Suprapubic skin (tissue), 4 donors: ENCODE results near the gene OR1A1. TPM values are rescaled to one million over a fixed set of nuclear protein-coding genes. Genes with fewer than 3 reads are reported as not detected.
"Not testable (repeated sequence)": the region's sequence is repeated elsewhere in the genome, so short reads cannot be mapped to it uniquely, and the experiment has no call there.

ENCODE experiments used
- DNase-seq, 2 donors: peaks; one replicate each; pipeline ENCODE4 v3.0.0-alpha.2; 2019; ENCODE audit warnings: low spot score in 2 of 2
- H3K27ac ChIP-seq: fragments of 200-600 bp; sonication (generic); one replicate; pipeline ENCODE4 v1.5.1; 2019
- H3K27me3 ChIP-seq: fragments of 200-600 bp; sonication (generic); one replicate; pipeline ENCODE4 v1.5.1; 2019
- H3K36me3 ChIP-seq: fragments of 200-600 bp; sonication (generic); one replicate; pipeline ENCODE4 v1.5.1; 2019
- H3K4me1 ChIP-seq: fragments of 200-600 bp; sonication (generic); one replicate; pipeline ENCODE4 v1.5.1; 2019
- H3K4me3 ChIP-seq: fragments of 200-600 bp; sonication (generic); one replicate; pipeline ENCODE4 v1.5.1; 2019; ENCODE audit warnings: mild to moderate bottlenecking
- H3K9me3 ChIP-seq: fragments of 200-600 bp; sonication (generic); one replicate; pipeline ENCODE4 v1.5.1; 2019
- EP300 ChIP-seq: sonication (generic); formaldehyde crosslinking; IDR thresholded peaks from one replicate; pipeline ENCODE4 v1.6.1; 2017; ENCODE audit warnings: antibody characterized with exemption
- POLR2A ChIP-seq, 2 donors: fragments of 450-650 bp; IDR thresholded peaks; one replicate each; pipeline ENCODE4 v1.6.1; 2017; ENCODE audit warnings: antibody characterized with exemption in 2 of 2, mild to moderate bottlenecking in 2 of 2, moderate library complexity in 2 of 2
- POLR2AphosphoS5 ChIP-seq, 3 donors: sonication (generic); formaldehyde crosslinking; IDR thresholded peaks; one replicate each; pipeline ENCODE4 v1.6.1; 2017; ENCODE audit warnings: antibody characterized with exemption in 3 of 3
- WGBS: methylation state at CpG from one replicate; pipeline ENCODE4 v1.1.5; 2018; 5-methylcytosine and 5-hydroxymethylcytosine counted together
- total RNA-seq, 4 donors: library from RNA; depleted of rRNA; stranded (reverse); fragments of >200 nt; gene quantifications; one replicate each; pipeline ENCODE4 v1.1.0, GENCODE V29; 2016
- TF ChIP-seq, protein P1 (sequence below), 2 donors: fragments of 200-600 bp in 1 of 2; fragments of 450-650 bp in 1 of 2; sonication (generic) in 1 of 2; IDR thresholded peaks; one replicate each; pipeline ENCODE4 v1.5.1; 2016 to 2019; ENCODE audit warnings: antibody characterized with exemption in 2 of 2, mild to moderate bottlenecking in 1 of 2, moderate library complexity in 1 of 2

The OR1A1 gene
- total RNA-seq, 4 donors from 2014 or later: 0.21 TPM; not detected in 3

DNA sequence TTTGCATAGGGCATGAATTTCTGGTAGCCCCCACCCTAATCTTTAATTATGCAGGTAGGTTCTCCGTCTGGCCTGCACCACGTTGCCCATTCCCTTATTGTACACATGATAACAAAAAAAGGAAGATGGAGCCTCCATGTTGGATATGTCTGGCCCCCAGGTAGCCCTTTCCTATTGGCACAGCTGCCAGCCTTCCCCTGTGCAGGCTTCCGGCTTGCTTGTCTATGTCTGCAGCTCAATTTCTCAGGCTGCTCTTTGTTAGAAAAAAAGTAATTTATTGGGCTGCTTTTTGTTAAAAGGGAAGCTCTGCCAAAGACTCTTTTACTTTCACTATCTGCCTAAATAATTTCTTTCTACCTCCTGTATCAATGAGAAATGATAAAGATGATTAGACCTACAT lies 5.5 kb downstream of the OR1A1 start:
- no peak for DNase-seq
- Histone ChIP-seq H3K4me1 (no peaks in the 10 kb centered on the region), H3K9me3 (no peaks in the 10 kb centered on the region), H3K27me3 (no peaks in the 10 kb centered on the region), H3K36me3 (no peaks in the 10 kb centered on the region), H3K4me3 (no peak overlapping the region), H3K27ac (no peak overlapping the region)
- no peak for TF ChIP-seq EP300
- no peak for TF ChIP-seq POLR2AphosphoS5 (IDR thresholded peaks at IDR 0.05)
- no peak for TF ChIP-seq POLR2A (IDR thresholded peaks at IDR 0.05)
- TF ChIP-seq, protein P1, sequence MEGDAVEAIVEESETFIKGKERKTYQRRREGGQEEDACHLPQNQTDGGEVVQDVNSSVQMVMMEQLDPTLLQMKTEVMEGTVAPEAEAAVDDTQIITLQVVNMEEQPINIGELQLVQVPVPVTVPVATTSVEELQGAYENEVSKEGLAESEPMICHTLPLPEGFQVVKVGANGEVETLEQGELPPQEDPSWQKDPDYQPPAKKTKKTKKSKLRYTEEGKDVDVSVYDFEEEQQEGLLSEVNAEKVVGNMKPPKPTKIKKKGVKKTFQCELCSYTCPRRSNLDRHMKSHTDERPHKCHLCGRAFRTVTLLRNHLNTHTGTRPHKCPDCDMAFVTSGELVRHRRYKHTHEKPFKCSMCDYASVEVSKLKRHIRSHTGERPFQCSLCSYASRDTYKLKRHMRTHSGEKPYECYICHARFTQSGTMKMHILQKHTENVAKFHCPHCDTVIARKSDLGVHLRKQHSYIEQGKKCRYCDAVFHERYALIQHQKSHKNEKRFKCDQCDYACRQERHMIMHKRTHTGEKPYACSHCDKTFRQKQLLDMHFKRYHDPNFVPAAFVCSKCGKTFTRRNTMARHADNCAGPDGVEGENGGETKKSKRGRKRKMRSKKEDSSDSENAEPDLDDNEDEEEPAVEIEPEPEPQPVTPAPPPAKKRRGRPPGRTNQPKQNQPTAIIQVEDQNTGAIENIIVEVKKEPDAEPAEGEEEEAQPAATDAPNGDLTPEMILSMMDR (IDR thresholded peaks at IDR 0.05): no peak
- 72% methylated on average over 3 of the region's 3 CpGs for WGBS

DNA sequence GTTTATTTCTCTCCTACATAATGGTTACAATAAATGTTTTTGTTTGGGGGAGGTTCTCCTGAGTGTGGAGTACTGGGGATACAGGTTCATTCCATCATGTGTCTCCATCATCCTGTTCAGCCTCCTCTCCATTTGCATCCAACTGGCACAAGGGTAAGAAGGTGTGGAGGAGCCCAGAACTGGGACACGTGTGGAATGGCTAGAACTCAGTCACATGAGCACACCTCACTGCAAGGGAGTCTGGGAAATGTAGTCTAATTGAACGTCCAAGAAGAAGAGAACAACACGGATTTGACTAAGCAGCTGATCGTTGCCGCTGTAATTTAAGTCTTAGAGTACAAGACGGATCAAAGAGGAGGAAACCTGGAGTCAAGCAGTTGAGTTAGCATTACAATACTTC lies 6.1 kb downstream of the OR1A1 start:
- Histone ChIP-seq H3K27ac (no peak overlapping the region), H3K4me3 (no peak overlapping the region), H3K36me3 (no peaks in the 10 kb centered on the region), H3K9me3 (peaks cover 3% of the 10 kb centered on the region), H3K4me1 (no peaks in the 10 kb centered on the region), H3K27me3 (no peaks in the 10 kb centered on the region)
- DNase-seq: no peak
- TF ChIP-seq, protein P1 (IDR thresholded peaks at IDR 0.05): no peak
- TF ChIP-seq POLR2AphosphoS5 (IDR thresholded peaks at IDR 0.05) (no peak), POLR2A (IDR thresholded peaks at IDR 0.05) (no peak), EP300 (no peak)
- WGBS: 60% methylated on average over 6 of the region's 6 CpGs

DNA sequence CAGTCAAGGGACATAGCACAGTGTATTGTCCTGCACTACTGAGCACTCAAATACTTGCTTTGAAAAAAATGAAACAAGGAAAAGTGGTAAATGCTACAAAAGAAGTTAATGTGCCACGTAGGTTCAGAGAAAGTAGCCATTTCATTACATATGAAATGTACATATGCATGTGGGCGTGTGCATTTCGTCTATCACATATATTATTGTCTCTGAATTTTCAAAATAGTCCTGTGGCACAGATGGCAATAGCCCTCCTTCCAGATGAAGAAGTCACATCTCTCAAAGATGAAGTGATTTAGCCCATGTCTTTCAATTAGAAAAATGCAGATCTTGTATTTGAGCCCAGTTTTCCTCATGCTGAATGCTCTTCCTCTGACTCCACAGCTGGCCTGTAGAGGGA lies 12.5 kb downstream of the OR1A1 start:
- not testable (repeated sequence) for H3K27me3 ChIP-seq, H3K4me3 ChIP-seq, DNase-seq, H3K27ac ChIP-seq, H3K9me3 ChIP-seq, H3K36me3 ChIP-seq, H3K4me1 ChIP-seq
- 69% methylated on average over 3 of the region's 3 CpGs for WGBS

DNA sequence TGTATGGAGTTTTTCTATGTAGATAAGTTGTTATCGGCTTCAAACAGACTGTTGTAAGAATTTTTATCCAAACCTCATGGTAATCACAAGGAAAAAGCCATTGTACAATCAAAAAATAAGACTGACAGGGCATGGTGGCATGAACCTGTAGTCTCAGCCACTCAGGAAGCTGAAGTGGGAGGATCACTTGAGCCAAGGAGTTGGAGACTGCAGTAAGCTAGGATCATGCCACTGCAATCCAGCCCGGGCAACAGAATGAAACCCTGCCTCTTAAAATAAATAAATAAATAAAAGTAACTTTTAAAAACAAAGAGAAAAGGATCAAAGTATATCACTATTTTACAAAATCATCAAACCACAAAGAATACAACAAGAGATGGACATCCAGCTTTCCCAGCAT lies 14.4 kb downstream of the OR1A1 start:
- H3K36me3 ChIP-seq: no peaks in the 10 kb centered on the region
- WGBS: 88% methylated on average over 2 of the region's 2 CpGs
- no peak overlapping the region for H3K27ac ChIP-seq
- peaks cover 4% of the 10 kb centered on the region for H3K9me3 ChIP-seq
- H3K27me3 ChIP-seq: no peaks in the 10 kb centered on the region
- TF ChIP-seq, protein P1 (IDR thresholded peaks at IDR 0.05): no peak
- TF ChIP-seq POLR2A (IDR thresholded peaks at IDR 0.05) (no peak), EP300 (no peak), POLR2AphosphoS5 (IDR thresholded peaks at IDR 0.05) (no peak)
- H3K4me3 ChIP-seq: no peak overlapping the region
- no peak for DNase-seq
- no peaks in the 10 kb centered on the region for H3K4me1 ChIP-seq

DNA sequence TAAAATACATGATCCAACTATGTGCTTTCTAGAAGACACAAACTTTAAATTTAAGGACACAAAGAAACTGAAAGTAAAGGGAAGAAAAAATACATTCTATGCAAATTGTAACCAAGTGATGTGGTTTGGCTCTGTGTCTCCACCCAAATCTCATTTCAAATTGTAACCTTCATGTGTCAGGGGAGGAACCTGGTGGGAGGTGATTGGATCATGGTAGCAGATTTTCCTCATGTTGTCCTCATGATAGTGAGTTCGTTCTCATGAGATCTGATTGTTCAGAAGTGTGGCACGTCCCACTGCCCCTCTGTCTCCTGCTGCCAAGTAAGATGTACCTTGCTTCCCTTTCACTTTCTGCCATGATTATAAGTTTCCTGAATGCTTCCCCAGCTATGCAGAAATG lies 15.0 kb downstream of the OR1A1 start:
- no peaks in the 10 kb centered on the region for H3K4me1 ChIP-seq
- TF ChIP-seq, protein P1 (IDR thresholded peaks at IDR 0.05): no peak
- TF ChIP-seq POLR2A (IDR thresholded peaks at IDR 0.05) (no peak), POLR2AphosphoS5 (IDR thresholded peaks at IDR 0.05) (no peak), EP300 (no peak)
- no peak overlapping the region for H3K27ac ChIP-seq
- no peak for DNase-seq
- WGBS: 67% methylated on average over 2 of the region's 2 CpGs
- H3K27me3 ChIP-seq: no peaks in the 10 kb centered on the region
- peaks cover 4% of the 10 kb centered on the region for H3K9me3 ChIP-seq
- H3K36me3 ChIP-seq: no peaks in the 10 kb centered on the region
- H3K4me3 ChIP-seq: no peak overlapping the region

DNA sequence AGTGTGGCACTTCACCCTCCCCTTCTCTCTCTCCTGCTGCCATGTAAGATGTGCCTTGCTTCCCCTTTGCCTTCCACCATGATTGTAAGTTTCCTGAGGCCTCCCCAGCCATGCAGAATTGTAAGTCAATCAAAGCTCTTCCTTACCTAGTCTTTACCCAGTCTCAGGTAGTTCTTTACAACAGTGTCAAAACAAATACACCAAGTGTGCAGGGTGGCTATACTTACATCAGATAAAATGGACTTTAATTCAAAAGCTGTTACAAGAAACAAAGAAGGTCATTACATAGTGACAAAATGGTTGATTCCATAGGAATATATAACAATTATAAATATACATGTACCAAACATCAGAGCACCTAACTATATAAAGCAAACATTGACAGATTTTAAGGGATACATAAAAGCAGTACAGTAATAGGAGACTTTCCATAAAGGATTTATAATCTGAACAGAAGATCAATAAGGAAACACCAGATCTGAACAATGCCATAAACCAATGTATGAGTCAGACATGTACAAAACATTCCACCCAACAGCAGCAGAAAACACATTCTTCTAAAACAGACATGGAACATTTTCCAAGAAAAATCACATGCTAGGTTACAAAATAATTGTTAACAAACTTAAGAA lies 17.4 kb downstream of the OR1A1 start:
- H3K9me3 ChIP-seq, H3K27ac ChIP-seq, H3K4me1 ChIP-seq, H3K4me3 ChIP-seq, H3K27me3 ChIP-seq, DNase-seq, H3K36me3 ChIP-seq: not testable (repeated sequence)

DNA sequence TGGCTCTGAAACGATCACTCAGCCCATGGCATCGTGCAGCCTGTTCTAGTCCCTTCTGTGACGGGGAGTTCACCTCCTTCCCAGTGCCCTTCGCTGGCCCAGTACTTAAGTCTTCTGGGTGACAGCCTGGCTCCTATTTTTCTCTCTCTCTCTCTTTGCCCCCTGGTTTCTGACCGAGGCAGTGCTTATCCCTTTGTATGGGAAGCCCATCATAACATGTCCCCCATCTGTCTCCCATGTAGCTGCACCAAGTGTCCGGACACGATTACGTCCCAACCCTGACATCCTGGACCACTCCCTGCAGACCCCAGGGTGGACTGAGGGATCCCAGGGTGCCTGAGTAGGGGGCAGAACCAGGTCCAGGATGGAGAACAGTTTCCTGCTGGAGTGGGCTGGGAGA lies 24.8 kb downstream of the OR1A1 start:
- H3K27me3 ChIP-seq: not testable (repeated sequence)
- 87% methylated on average over 8 of the region's 8 CpGs for WGBS

DNA sequence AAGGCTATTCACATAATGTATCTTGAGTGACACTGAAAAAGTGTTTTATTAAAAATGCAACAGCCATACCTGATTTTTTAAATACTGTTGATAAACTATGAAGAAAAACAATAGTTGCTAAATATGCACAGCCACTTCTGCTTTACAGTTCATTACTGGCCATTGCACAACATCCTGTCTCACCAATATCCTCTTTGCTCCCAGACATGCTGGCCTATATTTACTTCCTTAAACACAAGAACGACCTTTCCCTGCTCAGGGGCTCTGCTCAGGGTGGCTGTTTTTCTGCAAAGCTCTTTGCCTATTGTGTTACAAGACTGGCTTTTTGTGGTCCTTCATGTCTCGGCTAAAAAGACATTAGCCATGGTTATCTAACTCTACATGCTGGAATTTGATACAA lies 31.2 kb downstream of the OR1A1 start:
- H3K27ac ChIP-seq, H3K27me3 ChIP-seq, H3K9me3 ChIP-seq, H3K36me3 ChIP-seq, H3K4me3 ChIP-seq, DNase-seq, H3K4me1 ChIP-seq: not testable (repeated sequence)
- WGBS: 40% methylated on average over 2 of the region's 2 CpGs

More for the DNA sequence above, 24.8 kb downstream of the OR1A1 start:
- H3K4me1 ChIP-seq, DNase-seq, H3K27ac ChIP-seq, H3K9me3 ChIP-seq, H3K36me3 ChIP-seq, H3K4me3 ChIP-seq: not testable (repeated sequence)

DNA sequence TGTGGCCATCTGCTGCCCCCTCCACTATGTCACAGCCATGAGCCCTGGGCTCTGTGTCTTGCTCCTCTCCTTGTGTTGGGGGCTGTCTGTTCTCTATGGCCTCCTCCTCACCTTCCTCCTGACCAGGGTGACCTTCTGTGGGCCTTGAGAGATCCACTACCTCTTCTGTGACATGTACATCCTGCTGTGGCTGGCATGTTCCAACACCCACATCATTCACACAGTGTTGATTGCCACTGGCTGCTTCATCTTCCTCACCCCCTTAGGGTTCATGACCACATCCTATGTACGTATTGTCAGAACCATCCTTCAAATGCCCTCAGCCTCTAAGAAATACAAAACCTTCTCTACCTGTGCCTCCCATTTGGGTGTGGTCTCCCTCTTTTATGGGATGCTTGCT lies 33.6 kb downstream of the OR1A1 start:
- H3K27ac ChIP-seq, H3K36me3 ChIP-seq, H3K4me1 ChIP-seq, H3K9me3 ChIP-seq, H3K27me3 ChIP-seq, H3K4me3 ChIP-seq, DNase-seq: not testable (repeated sequence)
- 94% methylated on average over 1 of the region's 1 CpG for WGBS

DNA sequence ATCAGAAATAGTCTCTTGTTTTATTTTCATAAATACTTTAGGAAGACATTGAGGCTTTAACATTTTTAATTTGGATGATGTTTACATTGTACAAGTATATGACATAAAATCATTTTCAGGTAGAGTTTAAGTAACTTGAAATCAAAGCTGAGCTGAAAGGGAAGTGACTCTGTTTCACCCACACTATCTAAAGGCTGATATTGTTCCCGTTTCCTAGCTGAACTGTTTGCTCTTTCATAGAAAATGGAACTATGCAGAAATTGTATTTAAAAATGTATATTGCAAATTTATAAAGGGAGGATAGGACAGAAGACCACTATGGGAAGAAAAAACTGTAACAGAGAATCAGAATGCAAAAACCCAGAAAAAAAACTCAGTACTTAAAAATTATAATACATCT lies 37.4 kb downstream of the OR1A1 start:
- not testable (repeated sequence) for H3K4me1 ChIP-seq, H3K9me3 ChIP-seq, DNase-seq, H3K27ac ChIP-seq, H3K27me3 ChIP-seq, H3K4me3 ChIP-seq, H3K36me3 ChIP-seq
- WGBS: 39% methylated on average over 1 of the region's 1 CpG
